Activated CD4-positive, CD25-positive, alpha-beta regulatory T cell (primary cell): ENCODE results near the gene EGLN3.

Source experiments
- DNase-seq, 4 experiments: peaks; one replicate each; lab custom pipeline; 2025; lab: John Stamatoyannopoulos, UW

EGLN3 gene

DNA sequence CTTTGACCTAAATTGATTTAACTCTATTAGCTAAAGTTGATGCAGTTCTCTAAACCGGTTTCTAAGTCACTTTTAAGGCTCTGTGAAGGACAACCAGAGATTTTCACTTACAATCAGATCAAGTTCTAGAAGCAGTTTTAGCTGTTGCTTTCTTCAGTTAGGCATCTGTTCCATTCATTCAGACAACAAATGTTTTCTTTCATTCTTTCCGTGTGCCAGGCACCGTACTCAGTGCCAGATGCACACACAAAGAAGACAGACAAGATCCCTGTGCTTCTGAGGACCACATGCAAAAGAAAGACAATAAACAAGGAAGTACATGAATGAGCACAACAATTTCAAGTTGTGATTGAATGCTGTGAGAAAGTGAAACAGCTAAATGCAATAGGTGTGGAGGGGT is 11.1 kb upstream of the EGLN3 start:
- no peak for DNase-seq

DNA sequence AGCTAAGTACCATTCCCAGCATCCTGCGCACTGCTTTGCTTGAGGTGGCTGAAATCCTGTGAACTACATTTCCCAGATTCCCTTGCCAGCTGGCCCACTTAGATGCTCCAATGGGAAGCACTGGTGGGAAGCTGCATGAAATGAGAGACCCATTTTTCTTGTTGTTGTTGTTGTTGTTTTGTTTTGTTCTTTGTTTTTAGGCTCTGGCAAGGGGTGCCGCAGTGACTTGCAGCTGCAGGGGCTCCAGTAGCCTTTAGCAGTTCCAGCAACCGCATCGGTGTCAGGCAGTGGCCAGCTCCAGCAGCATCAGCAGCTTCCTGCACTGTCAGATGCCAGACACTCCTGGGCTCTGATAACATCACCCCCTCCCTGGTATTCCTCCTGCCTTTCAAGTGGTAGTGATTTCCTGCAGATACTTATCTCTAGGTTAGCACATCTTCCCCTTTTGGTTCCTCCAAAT is 8.8 kb upstream of the EGLN3 start:
- DNase-seq: no peak

DNA sequence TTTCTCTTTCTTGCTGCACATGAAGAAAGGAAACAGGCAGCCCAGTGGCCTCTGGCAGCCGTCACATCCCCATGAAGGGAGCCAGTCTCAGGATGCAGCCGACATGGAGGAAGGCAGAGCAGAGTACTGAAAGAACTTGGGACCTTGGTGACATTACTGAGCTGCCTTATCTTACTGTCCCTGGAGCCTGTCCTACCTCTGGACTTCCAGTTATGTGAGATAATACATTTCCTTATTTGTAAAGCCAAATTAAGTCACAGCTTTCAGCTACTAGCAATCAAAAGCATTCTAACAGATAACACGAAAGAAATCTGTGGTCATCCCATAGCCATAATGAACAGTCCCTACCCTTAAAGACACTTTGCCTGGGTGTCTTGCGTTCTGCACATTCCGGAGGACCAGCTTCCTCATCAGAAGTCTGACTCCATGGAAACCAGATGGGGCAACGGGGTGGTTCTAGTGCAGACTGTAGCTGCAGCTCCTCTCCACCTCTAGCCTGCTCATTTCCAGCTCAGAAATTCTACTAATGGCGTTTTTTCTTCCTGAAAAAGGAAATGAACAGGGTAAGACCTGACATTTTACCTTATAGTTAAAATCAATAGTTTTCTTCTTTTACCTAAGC is 7.8 kb upstream of the EGLN3 start:
- DNase-seq: no peak

DNA sequence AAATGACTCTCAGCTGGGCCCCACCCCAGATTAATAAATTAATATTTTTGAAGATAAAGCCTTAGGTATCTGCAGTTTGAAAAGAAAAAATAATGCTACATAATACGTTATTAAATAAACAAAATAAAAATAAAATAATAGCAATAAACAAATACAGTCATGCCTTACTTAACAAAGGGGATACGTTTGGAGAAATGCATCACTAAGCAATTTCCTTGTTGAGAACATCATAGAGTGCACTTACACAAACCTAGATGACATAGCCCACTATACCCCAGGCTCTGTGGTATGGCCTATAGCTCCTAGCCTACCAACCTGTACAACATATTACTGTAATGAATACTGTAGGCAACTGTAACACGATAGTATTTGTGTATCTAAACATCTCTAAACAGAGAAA is 7.1 kb upstream of the EGLN3 start:
- no peak for DNase-seq

DNA sequence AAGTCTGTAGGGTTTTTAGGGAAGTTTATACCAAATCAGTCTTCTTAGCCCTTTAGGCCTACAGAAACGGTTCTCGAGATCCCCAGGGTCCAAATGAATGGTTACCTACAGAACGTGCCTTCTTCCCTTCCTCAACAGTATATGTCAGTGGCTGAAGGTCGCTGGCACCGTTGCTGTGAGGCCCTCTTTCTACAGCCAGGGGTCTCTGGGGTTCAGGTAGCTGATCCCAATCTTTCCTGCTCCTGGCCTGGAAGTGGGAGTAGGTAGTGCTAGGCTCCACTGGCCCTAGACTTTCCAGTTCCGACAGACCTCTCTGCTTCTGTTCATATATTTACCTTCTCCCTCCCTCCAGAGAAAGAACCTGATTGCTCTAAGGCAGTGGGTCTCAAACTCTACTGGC is 6.4 kb upstream of the EGLN3 start:
- DNase-seq: no peak

DNA sequence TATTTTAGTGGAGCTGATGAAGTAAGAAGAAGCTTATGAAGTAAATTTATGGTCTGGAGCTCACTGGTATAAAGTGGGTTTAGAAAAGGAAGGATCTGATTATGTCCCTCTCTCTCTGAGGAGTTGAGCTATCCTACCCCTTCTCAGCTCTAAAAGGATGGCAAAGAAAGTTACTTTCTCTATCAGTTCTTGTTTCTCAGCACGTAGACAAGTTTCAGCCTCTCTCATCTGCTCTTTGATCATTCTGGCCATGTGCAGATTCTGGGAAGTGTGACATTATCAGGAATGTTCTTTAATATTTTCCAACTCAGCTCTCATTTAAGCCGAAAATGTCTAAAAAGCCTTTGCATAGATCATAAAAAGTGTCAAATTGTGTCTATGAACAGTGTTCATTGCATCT is 5.8 kb upstream of the EGLN3 start:
- no peak for DNase-seq

DNA sequence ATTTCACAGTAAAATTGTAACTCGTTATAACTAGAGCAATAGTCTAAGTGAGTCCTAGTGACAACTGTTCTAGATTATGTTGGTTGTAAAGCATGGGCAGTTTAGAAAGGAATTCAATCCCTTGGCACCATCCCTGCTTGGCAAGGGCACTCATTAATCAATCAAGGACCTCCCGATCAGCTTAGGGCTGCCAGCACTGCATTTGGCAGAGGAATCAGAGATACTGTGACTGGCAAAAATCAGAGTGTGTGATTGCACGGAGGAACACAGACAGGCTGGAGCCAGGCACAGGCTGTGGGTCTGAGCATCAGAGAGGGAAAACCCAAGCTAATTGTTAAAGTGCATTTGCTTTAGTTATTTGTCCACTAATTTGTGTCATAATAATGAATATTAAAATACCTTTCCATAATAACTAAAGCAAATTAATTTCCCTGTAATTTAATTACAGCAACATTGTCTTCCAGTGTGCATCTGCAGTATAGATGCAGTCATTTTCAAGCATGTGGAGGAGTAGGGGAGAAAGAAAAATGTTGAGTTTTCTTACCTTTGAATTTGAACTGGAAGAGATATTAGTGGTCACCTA is 3.2 kb upstream of the EGLN3 start:
- no peak for DNase-seq

DNA sequence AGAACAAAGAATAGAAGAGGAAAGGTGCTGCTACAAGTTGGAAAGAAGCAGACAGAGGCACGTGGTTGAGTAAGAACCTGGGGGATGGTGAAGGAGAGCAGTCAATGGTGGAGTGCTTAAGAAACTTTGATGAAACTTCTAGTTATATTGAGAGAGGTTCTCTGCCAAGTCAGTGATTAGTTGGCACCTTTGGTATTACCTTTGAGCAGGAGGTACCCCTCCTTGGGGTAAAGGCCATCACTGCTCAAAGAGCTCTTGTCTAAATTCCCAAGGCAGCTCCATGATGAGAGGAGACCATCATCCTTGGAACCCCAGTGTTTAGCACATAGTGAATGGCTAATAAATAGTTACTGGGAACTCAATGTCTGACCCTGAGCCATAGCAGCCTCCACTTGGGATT is 1.7 kb upstream of the EGLN3 start:
- DNase-seq: no peak

DNA sequence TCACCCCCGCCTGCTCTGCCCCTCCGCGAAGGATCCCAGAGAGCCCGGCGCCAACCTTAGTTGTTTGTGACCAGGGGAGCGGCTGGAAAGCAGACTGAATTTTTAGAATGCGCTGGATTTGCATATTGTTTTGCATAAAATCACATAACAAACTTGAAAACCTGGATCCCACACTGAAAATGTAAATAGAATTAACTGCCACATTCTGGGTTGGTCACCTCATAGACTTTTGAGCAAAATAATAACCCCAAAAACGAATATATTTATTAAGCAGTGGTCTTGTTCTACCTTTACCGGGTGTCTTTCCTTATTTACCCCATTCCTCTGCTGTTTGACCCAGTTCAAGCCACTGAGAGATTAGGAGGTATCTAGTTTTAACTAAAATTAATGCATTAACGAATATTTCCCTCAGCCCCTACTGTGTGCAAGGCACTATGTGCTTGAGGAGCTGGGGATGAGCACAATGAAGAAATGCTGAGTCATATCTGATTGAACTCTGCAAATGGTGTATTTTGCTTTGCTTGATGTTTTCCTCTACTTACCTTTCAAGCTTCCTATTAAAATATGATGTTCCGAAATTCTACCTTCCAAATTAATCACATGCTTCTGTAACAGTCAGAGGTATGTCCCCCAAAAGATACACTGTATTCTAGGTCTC is 438 bp upstream of the EGLN3 start:
- no peak for DNase-seq

DNA sequence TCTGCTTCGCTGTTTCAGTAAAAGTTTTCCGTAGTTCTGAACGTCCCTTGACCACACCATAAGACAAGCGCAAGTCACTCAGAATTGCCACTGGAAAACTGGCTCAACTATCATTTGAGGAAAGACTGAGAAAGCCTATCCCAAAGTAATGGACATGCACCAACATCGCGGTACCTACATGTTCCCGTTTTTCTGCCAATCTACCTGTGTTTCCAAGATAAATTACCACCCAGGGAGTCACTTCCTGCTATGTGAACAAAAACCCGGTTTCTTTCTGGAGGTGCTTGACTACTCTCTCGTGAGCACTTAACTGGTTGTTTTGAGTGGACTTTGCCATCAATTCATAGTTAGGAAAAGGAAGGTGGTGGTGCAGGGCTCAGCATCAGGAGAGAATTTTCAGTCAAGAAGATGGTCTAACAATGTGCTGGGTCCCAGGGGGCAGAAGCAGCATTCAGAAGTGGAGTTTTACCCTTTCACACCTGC is 1.4 kb downstream of the EGLN3 start:
- DNase-seq: no peak

DNA sequence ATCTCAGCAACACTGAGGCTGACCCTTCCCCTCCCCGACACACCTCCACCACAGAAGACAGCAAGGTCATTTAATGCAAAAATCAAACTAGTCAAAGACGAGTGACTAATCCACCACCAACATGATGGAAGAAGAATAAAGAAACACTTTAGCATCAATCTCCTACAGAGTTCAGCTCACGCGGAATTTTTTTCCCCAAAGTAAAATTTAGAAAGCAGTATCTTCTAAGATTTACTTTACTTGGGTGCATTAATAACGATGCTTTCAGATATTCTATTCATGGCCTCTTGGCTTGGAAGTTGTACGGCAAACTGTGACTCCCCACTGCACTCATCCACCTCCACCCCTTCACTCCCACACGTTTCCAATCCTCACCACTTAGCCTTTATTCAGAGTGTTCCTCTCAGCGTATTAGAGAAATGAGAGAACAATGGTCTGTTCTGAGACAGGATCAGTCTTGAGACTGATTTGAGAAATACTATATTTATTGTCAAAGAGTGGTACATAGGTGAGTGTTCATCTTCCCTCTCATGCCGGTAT is 1.9 kb downstream of the EGLN3 start:
- no peak for DNase-seq

DNA sequence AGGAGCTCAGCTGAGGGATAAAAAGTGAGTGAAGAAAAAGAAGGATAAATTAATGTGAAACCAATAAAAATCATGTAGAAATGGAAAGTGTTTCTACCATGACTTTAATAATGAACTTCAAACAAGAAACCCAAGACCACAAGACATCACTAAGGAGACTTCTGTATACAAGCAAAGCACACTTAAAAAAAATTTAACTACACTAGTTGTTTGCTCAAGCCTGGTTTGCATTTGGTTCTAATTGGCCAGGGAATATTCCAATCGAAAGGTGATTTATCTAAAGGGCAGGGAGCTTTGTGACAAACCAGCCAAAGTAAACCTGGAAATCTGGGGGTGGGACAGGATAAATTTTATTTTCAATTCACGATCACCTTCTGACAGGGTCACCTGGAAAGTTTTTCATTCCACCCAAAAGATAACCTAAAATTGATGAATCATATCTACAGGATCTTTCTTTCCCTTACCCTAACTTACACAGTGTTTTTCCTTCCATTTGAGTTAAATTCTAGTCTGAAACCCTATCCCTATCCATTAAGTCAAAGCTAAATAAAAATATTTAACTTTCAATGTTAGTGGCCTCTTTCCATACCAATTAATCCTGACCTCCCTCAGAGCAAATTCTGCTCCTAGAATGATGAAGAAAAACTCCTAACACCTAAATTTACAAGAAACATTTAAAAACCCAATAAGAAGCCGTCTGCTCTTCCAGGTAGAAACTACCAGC is 2.6 kb downstream of the EGLN3 start:
- no peak for DNase-seq

DNA sequence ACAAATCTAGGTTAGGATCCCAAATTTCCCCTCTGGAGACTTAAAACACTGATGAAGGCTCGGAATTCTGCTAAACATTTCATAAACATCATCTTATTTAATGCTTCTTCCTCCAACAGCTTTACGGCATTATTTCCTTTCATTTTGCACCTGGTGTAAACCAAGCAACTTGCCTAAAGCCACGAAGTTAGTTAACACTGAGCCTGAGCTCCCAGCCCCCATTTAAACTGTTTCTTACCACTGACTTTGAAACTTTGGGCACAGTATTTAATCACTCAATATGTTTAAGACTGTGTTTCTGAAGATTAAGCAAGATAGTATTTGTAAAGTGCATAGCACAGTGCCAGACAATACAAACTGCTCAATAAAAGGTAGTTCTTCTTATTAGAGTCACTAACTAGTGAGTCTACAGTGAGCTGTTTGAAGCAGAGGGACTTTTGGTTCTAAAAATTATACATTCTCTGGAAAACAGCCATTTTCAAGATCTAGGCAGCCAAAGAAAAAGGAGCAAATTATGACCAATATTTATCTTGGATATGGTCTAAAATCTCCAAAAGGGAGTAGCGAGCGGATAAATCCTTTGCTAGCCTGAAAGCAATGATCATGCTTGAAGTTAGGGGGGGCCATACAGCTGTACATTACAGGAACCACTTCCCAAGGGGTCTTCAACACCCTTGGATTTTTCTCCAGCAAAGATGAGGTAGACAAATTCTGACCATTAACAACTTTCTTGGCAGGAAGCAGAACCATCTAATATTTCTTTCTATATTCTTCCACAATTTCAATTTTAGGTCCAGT is 4.0 kb downstream of the EGLN3 start:
- no peak for DNase-seq

DNA sequence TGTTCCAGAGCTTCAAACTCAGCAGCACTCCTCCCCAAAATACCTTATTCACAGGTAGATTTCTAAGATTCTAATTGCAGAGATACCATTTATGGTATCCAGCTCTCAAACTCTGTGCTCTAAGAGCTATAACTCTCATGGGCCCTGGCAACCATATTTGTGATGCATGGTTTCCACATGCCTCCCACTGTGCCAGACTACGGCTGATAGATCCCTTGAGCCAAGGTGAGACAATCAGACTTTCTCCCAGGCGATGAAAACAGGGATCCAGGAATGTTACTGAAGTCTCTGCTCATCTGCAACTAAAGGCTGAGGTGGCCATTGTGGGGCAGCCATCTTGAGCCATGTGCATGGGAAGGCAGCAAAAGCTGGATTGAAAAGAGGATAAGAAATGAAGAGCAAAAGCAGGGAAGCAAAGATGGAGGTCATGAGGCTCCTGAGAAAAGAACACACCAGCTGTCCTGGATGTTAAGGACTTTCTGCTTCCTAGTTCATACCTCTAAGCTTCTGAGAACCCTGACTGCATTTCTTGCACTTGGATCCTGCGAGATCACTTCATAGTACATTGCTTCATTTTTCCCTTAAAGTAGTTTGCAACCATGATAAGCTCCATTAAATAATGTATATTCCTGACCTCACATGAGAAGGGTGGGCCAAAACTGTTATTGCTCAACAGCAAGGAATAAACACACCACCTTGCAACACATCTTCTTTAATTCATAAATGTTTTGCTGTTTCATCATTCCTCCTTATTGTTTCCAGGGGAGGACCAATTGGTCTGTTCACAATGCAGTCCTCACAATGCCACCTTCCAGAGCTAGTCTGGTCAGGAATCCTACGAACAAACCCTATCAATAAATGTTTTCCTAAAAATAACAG is 5.4 kb downstream of the EGLN3 start:
- DNase-seq: no peak

DNA sequence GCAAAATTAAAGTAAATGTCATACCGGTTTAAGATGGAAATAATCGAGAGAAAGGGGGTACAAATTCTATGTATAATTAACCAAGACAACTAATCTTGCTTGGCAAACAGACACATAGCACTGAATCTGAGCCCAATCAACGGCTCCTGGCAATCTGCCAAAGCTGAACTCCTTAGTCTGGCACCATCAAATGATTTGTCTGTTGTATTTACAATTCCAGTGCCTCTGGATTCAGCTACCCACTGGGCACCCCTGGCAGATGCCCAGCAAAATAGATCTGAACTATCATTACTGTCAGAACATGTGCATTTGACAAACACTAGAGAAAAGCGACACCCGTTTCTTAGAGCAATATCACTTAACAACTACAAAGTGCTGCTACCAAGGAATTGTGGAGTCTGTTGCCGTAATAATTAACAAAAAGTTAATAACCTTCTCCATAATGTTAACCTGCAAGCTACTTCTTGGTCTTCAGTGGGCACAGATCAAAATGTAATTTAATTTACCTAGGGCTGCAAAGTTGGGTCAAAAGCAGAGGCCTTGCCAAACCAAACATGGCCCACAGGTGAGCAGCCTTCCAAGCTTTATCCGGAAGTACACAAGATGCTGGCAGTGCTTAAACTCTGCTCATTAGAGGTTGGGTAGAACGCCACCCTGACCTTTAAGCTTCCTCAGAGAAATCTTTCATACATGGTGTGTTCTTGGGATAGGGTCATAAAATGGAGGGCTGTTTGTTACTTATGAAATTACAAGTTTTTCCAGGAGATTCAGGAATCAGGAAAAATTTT is 7.6 kb downstream of the EGLN3 start:
- no peak for DNase-seq

DNA sequence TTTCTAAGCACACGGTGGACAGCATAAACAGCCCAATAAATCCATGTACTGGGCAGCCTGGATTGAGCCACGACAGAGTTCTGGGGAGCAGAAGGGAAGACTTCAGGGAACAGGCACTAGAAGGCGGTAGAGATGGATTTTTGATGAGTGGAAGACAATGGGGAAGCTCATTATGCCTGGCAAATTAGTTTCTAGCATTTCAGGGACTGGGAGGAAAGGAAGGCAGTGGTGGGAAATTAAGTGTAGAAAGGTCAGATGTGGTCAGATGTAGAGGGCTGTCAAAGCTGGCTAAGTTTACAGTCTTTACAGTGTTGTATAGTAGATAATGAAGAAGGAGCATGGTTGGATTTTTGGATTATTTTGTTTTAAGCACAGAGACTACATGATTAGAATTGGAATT is 9.2 kb downstream of the EGLN3 start:
- no peak for DNase-seq

DNA sequence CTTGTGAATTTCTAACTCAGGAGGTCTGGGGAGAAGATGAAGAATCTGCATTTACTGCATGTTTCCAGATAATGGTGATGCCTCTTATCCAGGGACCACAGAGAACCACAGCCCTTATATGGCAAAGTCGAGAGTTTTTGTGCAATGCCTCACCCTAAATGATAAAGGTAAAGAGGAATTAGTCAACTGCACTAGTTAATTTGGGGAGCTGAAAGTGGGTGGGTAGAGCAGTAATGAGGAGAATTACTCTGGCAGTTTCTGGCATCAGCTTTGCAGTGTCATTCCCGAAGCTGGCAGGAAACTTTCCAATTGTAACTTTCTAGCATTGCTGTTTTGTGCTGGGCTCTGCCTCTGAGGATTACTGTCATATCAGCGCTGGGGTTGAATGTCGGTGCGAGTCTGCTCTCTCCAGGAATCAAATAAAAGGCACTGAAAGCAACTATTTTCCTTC is 10.3 kb downstream of the EGLN3 start:
- DNase-seq: no peak

DNA sequence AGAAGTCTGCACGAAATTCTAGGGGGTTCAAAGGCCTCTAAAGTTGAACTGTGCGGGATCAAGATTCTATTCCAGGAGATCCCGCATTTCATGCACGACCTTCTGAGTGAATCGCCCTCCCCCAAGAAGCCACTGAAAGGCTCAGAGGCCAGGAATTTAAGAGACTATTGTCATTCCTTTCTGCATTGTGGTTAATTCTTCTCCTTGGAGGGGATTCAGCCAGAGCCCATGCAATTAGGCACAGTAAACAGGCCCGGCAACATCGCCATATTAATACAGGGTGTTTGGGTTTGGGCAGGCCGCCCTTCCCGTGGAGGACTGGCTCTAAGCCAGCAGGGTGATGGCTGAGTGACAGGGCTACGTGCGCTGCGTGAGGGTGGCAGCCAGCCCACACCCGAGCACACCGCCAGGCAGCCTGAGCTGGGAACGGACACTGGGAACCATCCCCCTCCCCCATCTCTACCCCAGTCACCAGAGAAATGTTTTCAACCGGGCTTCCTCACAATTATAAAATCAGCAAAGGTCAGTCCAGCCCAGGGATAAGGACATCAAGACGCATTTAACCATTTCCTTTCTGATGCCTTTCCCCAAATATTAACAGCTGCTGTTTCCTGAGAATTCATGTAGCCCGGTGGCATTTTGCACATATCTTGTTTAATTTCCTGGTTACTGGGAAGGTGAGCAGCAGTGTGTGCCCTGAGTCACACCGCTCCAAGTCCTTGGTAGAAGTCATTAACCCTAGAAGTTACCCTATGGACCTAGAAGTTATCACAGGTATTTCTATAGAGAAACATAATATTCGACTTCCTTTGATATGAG is 12.5 kb downstream of the EGLN3 start:
- DNase-seq: no peak

DNA sequence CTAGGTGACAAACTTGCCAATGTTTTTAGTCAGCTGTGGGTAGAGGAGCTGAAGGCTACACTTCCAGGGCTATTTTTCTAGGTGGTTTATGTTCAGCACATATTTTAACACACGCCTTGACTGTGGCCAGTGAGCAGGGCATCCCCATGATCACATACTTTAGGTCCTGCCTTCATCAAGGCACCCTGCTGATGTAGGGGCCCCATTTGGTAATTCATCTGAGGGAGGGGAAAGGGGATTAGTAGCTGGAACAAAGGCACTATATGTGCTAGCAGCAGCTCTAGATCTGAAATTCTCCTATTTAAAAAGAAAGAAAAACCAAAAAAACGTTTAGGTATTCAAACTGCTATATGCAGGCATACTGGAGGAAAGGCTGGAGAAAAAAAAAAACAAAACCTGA is 14.5 kb downstream of the EGLN3 start:
- no peak for DNase-seq
